ENCODE results near the gene SDF2L1.

SDF2L1 gene

DNA sequence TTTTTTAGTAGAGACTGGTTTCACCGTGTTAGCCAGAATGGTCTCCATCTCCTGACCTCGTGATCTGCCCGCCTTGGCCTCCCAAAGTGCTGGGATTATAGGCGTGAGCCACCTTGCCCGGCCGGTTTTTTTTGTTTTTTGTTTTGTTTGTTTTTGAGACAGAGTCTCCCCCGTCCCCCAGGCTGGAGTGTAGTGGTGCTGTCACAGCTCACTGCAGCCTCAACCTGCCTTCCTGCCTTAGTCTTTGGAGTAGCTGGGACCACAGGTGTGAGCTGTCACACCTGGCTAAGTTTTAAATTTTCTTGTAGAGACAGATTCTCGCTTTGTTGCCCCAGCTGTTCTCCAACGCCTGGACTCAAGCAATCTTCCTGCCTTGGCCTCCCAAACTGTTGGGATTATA lies 26.9 kb downstream of the SDF2L1 start:
- H4K91ac ChIP-seq (ENCODE audit: low read depth, low read length), result no peak overlapping the region
- H2AK5ac ChIP-seq (ENCODE audit: low read length), result no peak overlapping the region
- peaks cover 31 to 33% of the 10 kb centered on the region in 2 experiments for H3K36me3 ChIP-seq (ENCODE audit: control insufficient read depth in 1 of 2, insufficient read depth in 2 of 2, low read length in 2 of 2)
- no peak overlapping the region for H3K14ac ChIP-seq (ENCODE audit: low read length)
- H3K18ac ChIP-seq (ENCODE audit: low read length), result no peak overlapping the region
- H3K9me3 ChIP-seq (ENCODE audit: insufficient read depth, low read depth, low read length), result no peaks in the 10 kb centered on the region
- H3K4me3 ChIP-seq (ENCODE audit: low read depth, low read length), result no peak overlapping the region
- no peak overlapping the region for H3K9ac ChIP-seq (ENCODE audit: low read length)
- no peak overlapping the region for H2BK120ac ChIP-seq (ENCODE audit: insufficient read depth, low read length, poor library complexity)
- H3K27me3 ChIP-seq (ENCODE audit: insufficient read depth, low read length), result no peaks in the 10 kb centered on the region
- no peak overlapping the region for H4K12ac ChIP-seq (ENCODE audit: low read depth, low read length)
- no CpG with 5 or more reads among the region's 9 CpGs for WGBS (ENCODE audit: extremely low coverage, insufficient coverage, insufficient read length)
- H2BK5ac ChIP-seq (ENCODE audit: low read depth, low read length, poor library complexity), result no peak overlapping the region
- peaks cover 2 to 3% of the 10 kb centered on the region in 2 experiments for H3K4me1 ChIP-seq (ENCODE audit: control insufficient read depth in 1 of 2, insufficient read depth in 2 of 2, low read length in 2 of 2)
- no peak overlapping the region for H3K4ac ChIP-seq (ENCODE audit: low read depth, low read length)
- H3K4me2 ChIP-seq (ENCODE audit: low read length), result no peak overlapping the region
- H2BK12ac ChIP-seq (ENCODE audit: low read length), result no peak overlapping the region
- no peaks in the 10 kb centered on the region for H3K79me2 ChIP-seq (ENCODE audit: control insufficient read depth, insufficient read depth, low read length, poor library complexity)
- H3K23ac ChIP-seq (ENCODE audit: low read length), result no peak overlapping the region
- H3K27ac ChIP-seq (ENCODE audit: low read depth, low read length), result no peak overlapping the region
- H2AFZ ChIP-seq (ENCODE audit: insufficient read depth, low read length, poor library complexity), result no peak overlapping the region
- H4K8ac ChIP-seq (ENCODE audit: low read depth, low read length), result no peak overlapping the region
- peaks cover 8% of the 10 kb centered on the region for H3K79me1 ChIP-seq (ENCODE audit: low read length)
- peak; percentile 66 to 78 for DNase-seq

- no peak overlapping the region for H4K8ac ChIP-seq (ENCODE audit: low read depth, low read length)
- no CpG with 5 or more reads among the region's 6 CpGs for WGBS (ENCODE audit: extremely low coverage, insufficient coverage, insufficient read length)
- no peak overlapping the region for H3K4me3 ChIP-seq (ENCODE audit: low read depth, low read length)
- no peak overlapping the region for H2BK120ac ChIP-seq (ENCODE audit: insufficient read depth, low read length, poor library complexity)
- no peak overlapping the region for H2BK5ac ChIP-seq (ENCODE audit: low read depth, low read length, poor library complexity)
- DNase-seq, result no peak
- H3K79me1 ChIP-seq (ENCODE audit: low read length), result no peaks in the 10 kb centered on the region
- no peaks in the 10 kb centered on the region for H3K79me2 ChIP-seq (ENCODE audit: control insufficient read depth, insufficient read depth, low read length, poor library complexity)
- H3K4me1 ChIP-seq (ENCODE audit: control insufficient read depth in 1 of 2, insufficient read depth in 2 of 2, low read length in 2 of 2), result no peaks in the 10 kb centered on the region
- no peak overlapping the region for H2BK12ac ChIP-seq (ENCODE audit: low read length)
- H3K23ac ChIP-seq (ENCODE audit: low read length), result no peak overlapping the region
- no peak overlapping the region for H3K9ac ChIP-seq (ENCODE audit: low read length)
- no peak overlapping the region for H3K4ac ChIP-seq (ENCODE audit: low read depth, low read length)
- no peak overlapping the region for H2AK5ac ChIP-seq (ENCODE audit: low read length)
- H3K9me3 ChIP-seq (ENCODE audit: insufficient read depth, low read depth, low read length), result peaks cover 4% of the 10 kb centered on the region
- no peak overlapping the region for H4K12ac ChIP-seq (ENCODE audit: low read depth, low read length)
- H3K4me2 ChIP-seq (ENCODE audit: low read length), result no peak overlapping the region
- H3K18ac ChIP-seq (ENCODE audit: low read length), result no peak overlapping the region
- no peak overlapping the region for H4K91ac ChIP-seq (ENCODE audit: low read depth, low read length)
- no peak overlapping the region for H3K27ac ChIP-seq (ENCODE audit: low read depth, low read length)
- H2AFZ ChIP-seq (ENCODE audit: insufficient read depth, low read length, poor library complexity), result no peak overlapping the region
- no peak overlapping the region for H3K14ac ChIP-seq (ENCODE audit: low read length)
- peaks cover 49 to 51% of the 10 kb centered on the region in 2 experiments for H3K36me3 ChIP-seq (ENCODE audit: control insufficient read depth in 1 of 2, insufficient read depth in 2 of 2, low read length in 2 of 2)
- H3K27me3 ChIP-seq (ENCODE audit: insufficient read depth, low read length), result no peaks in the 10 kb centered on the region
Measured at GRCh38 chr22:21672107-21672629, 30.1 kb downstream of the SDF2L1 start.

- Histone ChIP-seq H3K36me3 (ENCODE audit: control insufficient read depth in 1 of 2, insufficient read depth in 2 of 2, low read length in 2 of 2) (peaks cover 52 to 56% of the 10 kb centered on the region in 2 experiments), H3K79me2 (ENCODE audit: control insufficient read depth, insufficient read depth, low read length, poor library complexity) (no peaks in the 10 kb centered on the region), H3K79me1 (ENCODE audit: low read length) (no peaks in the 10 kb centered on the region), H2AFZ (ENCODE audit: insufficient read depth, low read length, poor library complexity) (no peak overlapping the region), H2BK12ac (ENCODE audit: low read length) (no peak overlapping the region), H3K18ac (ENCODE audit: low read length) (no peak overlapping the region), H3K14ac (ENCODE audit: low read length) (no peak overlapping the region), H3K4me1 (ENCODE audit: control insufficient read depth in 1 of 2, insufficient read depth in 2 of 2, low read length in 2 of 2) (no peaks in the 10 kb centered on the region), H3K27me3 (ENCODE audit: insufficient read depth, low read length) (no peaks in the 10 kb centered on the region), H3K23ac (ENCODE audit: low read length) (no peak overlapping the region), H3K9ac (ENCODE audit: low read length) (no peak overlapping the region), H2AK5ac (ENCODE audit: low read length) (no peak overlapping the region), H3K4ac (ENCODE audit: low read depth, low read length) (no peak overlapping the region), H2BK120ac (ENCODE audit: insufficient read depth, low read length, poor library complexity) (no peak overlapping the region), H3K4me2 (ENCODE audit: low read length) (no peak overlapping the region), H3K4me3 (ENCODE audit: low read depth, low read length) (no peak overlapping the region), H2BK5ac (ENCODE audit: low read depth, low read length, poor library complexity) (no peak overlapping the region), H3K9me3 (ENCODE audit: insufficient read depth, low read depth, low read length) (peaks cover 4% of the 10 kb centered on the region), H4K8ac (ENCODE audit: low read depth, low read length) (no peak overlapping the region), H4K91ac (ENCODE audit: low read depth, low read length) (no peak overlapping the region), H3K27ac (ENCODE audit: low read depth, low read length) (no peak overlapping the region), H4K12ac (ENCODE audit: low read depth, low read length) (no peak overlapping the region)
- WGBS (ENCODE audit: extremely low coverage, insufficient coverage, insufficient read length), result no CpG with 5 or more reads among the region's 12 CpGs
- DNase-seq, result no peak
Measured at GRCh38 chr22:21673534-21674321, 31.6 kb downstream of the SDF2L1 start.

- H3K4ac ChIP-seq (ENCODE audit: low read depth, low read length), result no peak overlapping the region
- peaks cover 52 to 56% of the 10 kb centered on the region in 2 experiments for H3K36me3 ChIP-seq (ENCODE audit: control insufficient read depth in 1 of 2, insufficient read depth in 2 of 2, low read length in 2 of 2)
- no peak overlapping the region for H3K27ac ChIP-seq (ENCODE audit: low read depth, low read length)
- H3K9ac ChIP-seq (ENCODE audit: low read length), result peak overlapping the region; percentile 44
- no peaks in the 10 kb centered on the region for H3K4me1 ChIP-seq (ENCODE audit: control insufficient read depth in 1 of 2, insufficient read depth in 2 of 2, low read length in 2 of 2)
- no peak overlapping the region for H2BK12ac ChIP-seq (ENCODE audit: low read length)
- no peak overlapping the region for H3K14ac ChIP-seq (ENCODE audit: low read length)
- H3K79me2 ChIP-seq (ENCODE audit: control insufficient read depth, insufficient read depth, low read length, poor library complexity), result no peaks in the 10 kb centered on the region
- no peak for DNase-seq
- no peak overlapping the region for H4K12ac ChIP-seq (ENCODE audit: low read depth, low read length)
- H2AFZ ChIP-seq (ENCODE audit: insufficient read depth, low read length, poor library complexity), result no peak overlapping the region
- no peak overlapping the region for H4K8ac ChIP-seq (ENCODE audit: low read depth, low read length)
- no peaks in the 10 kb centered on the region for H3K79me1 ChIP-seq (ENCODE audit: low read length)
- H2AK5ac ChIP-seq (ENCODE audit: low read length), result no peak overlapping the region
- WGBS (ENCODE audit: extremely low coverage, insufficient coverage, insufficient read length), result no CpG with 5 or more reads among the region's 12 CpGs
- no peaks in the 10 kb centered on the region for H3K27me3 ChIP-seq (ENCODE audit: insufficient read depth, low read length)
- H2BK5ac ChIP-seq (ENCODE audit: low read depth, low read length, poor library complexity), result no peak overlapping the region
- peaks cover 4% of the 10 kb centered on the region for H3K9me3 ChIP-seq (ENCODE audit: insufficient read depth, low read depth, low read length)
- H4K91ac ChIP-seq (ENCODE audit: low read depth, low read length), result no peak overlapping the region
- H3K23ac ChIP-seq (ENCODE audit: low read length), result no peak overlapping the region
- no peak overlapping the region for H3K4me3 ChIP-seq (ENCODE audit: low read depth, low read length)
- H3K4me2 ChIP-seq (ENCODE audit: low read length), result no peak overlapping the region
- no peak overlapping the region for H2BK120ac ChIP-seq (ENCODE audit: insufficient read depth, low read length, poor library complexity)
- H3K18ac ChIP-seq (ENCODE audit: low read length), result no peak overlapping the region
Measured at GRCh38 chr22:21674638-21675245, 32.6 kb downstream of the SDF2L1 start.

Data from trophoblast cell (in vitro differentiated cells and primary cell).